ENCODE results near the gene TUBGCP2. TPM values are rescaled to one million over a fixed set of nuclear protein-coding genes. Genes with fewer than 3 reads are reported as not detected.

TUBGCP2 gene
- total RNA-seq, 4 donors from 2014 or later = 37.5 to 68.3 (median 47.6) TPM

DNA sequence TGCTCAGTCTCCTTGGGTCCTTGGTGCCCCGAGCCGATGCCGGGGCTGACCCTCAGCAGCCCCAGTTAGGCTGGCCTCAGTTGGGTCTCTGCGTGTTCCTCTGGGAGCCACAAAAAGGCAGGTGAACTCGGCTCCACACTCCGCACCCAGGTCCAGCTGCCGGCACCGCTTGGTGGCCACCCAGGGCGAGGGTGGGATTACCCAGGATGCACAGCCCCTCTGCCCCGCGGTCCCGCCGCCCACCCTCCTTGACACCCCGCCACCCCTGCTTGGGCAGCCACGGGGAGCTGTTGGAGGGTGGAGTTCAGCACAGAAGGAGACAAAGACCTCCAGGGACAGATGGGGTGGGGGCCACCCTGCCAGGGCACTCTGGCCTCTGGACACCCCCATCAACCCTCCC is 53.3 kb downstream of the TUBGCP2 start:
- in situ Hi-C loops (cut with MboI; ENCODE audit: low pct_ligation_motif_present in 1 of 4, low pct_unique_long_range_greater_than_20kb in 1 of 4, low sequenced_read_pairs in 3 of 4) = no loop called here

DNA sequence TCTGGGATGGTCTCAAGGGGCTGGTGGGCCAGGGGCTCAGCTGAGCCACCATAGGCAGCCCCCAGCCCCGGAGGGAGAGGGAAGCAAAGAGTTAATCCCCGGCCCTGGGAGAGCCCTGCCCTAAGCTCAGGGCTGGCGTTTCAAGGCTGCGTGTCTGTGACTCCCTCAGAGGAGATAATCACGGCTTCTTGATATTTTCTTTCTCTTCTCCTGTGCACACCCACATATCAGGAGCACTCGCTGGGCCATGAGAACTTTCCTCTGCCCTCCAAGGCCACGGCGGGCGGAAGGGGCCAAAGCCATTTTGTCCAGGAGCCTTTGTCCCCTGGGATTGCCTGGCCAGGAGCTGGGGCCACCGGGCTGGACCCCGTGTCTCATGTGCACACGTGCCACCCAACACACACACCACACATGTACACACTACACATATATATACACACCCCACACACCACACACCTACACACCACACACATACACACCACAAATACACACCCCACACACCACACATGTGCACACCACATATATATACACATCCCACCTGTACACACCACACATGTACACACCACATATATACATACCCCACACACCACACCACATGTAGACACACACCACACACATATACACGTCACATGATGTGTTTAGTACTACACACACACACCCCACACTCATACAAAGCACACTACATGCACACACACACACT is 54.1 kb downstream of the TUBGCP2 start:
- Histone ChIP-seq H3K27ac (no peak overlapping the region), H3K36me3 (no peaks in the 10 kb centered on the region), H3K27me3 (peaks cover 4% of the 10 kb centered on the region), H3K9me3 (no peaks in the 10 kb centered on the region), H3K4me1 (peaks cover 18 to 25% (median 22%) of the 10 kb centered on the region in 4 donors), H3K4me3 (no peak overlapping the region)
- in situ Hi-C loops (cut with MboI; ENCODE audit: low pct_ligation_motif_present in 1 of 4, low pct_unique_long_range_greater_than_20kb in 1 of 4, low sequenced_read_pairs in 3 of 4) (no loop called here), intact Hi-C loops (cut with DNase I; ENCODE audit: low total_unique reads) (no loop called here)
- WGBS, 2 donors (ENCODE audit: low coverage in 1 of 2) = 63 to 67% methylated on average over 1 to 13 of the region's 13 CpGs
- no peak for DNase-seq
- no peak for TF ChIP-seq POLR2A (IDR thresholded peaks at IDR 0.05)
- TF ChIP-seq, protein P1, sequence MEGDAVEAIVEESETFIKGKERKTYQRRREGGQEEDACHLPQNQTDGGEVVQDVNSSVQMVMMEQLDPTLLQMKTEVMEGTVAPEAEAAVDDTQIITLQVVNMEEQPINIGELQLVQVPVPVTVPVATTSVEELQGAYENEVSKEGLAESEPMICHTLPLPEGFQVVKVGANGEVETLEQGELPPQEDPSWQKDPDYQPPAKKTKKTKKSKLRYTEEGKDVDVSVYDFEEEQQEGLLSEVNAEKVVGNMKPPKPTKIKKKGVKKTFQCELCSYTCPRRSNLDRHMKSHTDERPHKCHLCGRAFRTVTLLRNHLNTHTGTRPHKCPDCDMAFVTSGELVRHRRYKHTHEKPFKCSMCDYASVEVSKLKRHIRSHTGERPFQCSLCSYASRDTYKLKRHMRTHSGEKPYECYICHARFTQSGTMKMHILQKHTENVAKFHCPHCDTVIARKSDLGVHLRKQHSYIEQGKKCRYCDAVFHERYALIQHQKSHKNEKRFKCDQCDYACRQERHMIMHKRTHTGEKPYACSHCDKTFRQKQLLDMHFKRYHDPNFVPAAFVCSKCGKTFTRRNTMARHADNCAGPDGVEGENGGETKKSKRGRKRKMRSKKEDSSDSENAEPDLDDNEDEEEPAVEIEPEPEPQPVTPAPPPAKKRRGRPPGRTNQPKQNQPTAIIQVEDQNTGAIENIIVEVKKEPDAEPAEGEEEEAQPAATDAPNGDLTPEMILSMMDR (IDR thresholded peaks at IDR 0.05) = no peak
- TF ChIP-seq EP300 (IDR thresholded peaks at IDR 0.05; ENCODE audit: low read depth) = no peak
- TF ChIP-seq POLR2AphosphoS5 (IDR thresholded peaks at IDR 0.05) = no peak

More for the DNA sequence above, 53.3 kb downstream of the TUBGCP2 start:
- H3K4me1 ChIP-seq = peaks cover 18 to 27% (median 23%) of the 10 kb centered on the region in 4 donors
- H3K27me3 ChIP-seq = no peaks in the 10 kb centered on the region
- intact Hi-C loops (cut with DNase I; ENCODE audit: low total_unique reads) = no loop called here
- H3K36me3 ChIP-seq = no peaks in the 10 kb centered on the region
- no peak overlapping the region for H3K27ac ChIP-seq
- no peak for DNase-seq
- no peak for TF ChIP-seq POLR2AphosphoS5 (IDR thresholded peaks at IDR 0.05)
- no peak for TF ChIP-seq POLR2A (IDR thresholded peaks at IDR 0.05)
- TF ChIP-seq EP300 (IDR thresholded peaks at IDR 0.05; ENCODE audit: low read depth) = no peak
- TF ChIP-seq, protein P1 (IDR thresholded peaks at IDR 0.05) = no peak
- H3K9me3 ChIP-seq = no peaks in the 10 kb centered on the region
- WGBS, 2 donors (ENCODE audit: low coverage in 1 of 2) = 89% methylated on average over 15 of the region's 15 CpGs; no CpG with 5 or more reads in 1 of the 2 donors
- no peak overlapping the region for H3K4me3 ChIP-seq

DNA sequence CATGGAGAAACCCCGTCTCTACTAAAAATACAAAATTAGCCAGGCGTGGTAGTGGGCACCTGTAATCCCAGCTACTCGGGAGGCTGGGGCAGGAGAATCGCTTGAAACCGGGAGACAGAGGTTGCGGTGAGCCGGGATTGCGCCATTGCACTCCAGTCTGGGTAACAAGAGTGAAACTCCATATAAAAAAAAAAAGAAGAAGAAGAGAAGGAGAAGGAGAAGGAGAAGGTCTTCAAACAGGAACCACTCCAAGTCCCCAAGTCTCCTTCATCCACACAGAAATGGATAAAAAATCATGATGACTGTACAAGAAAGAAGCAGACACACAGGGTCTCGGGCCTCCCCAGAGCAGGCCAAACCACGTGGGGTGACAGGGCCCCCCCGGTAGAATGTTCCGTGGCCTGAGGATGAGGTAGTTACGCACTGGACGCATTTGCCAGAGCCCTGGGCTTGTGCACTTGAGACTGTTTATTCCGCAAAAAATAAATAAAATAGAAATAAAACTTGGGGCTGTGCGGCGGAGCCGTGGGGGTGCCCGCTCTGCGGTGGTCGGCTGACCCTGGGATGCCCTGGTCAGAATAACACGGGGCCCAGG is 55.2 kb downstream of the TUBGCP2 start:
- peaks cover 13 to 15% (median 14%) of the 10 kb centered on the region in 4 donors for H3K4me1 ChIP-seq
- H3K27ac ChIP-seq = no peak overlapping the region
- H3K9me3 ChIP-seq = no peaks in the 10 kb centered on the region
- no peak for TF ChIP-seq POLR2A (IDR thresholded peaks at IDR 0.05)
- TF ChIP-seq EP300 (IDR thresholded peaks at IDR 0.05; ENCODE audit: low read depth) = no peak
- TF ChIP-seq, protein P1 (IDR thresholded peaks at IDR 0.05) = no peak
- TF ChIP-seq POLR2AphosphoS5 (IDR thresholded peaks at IDR 0.05) = no peak
- intact Hi-C loops (cut with DNase I; ENCODE audit: low total_unique reads) (no loop called here), in situ Hi-C loops (cut with MboI; ENCODE audit: low pct_ligation_motif_present in 1 of 4, low pct_unique_long_range_greater_than_20kb in 1 of 4, low sequenced_read_pairs in 3 of 4) (no loop called here)
- 75 to 81% methylated on average over 12 to 22 of the region's 22 CpGs for WGBS, 2 donors (ENCODE audit: low coverage in 1 of 2)
- H3K4me3 ChIP-seq = no peak overlapping the region
- no peak for DNase-seq
- H3K27me3 ChIP-seq = peaks cover 14% of the 10 kb centered on the region
- H3K36me3 ChIP-seq = no peaks in the 10 kb centered on the region

DNA sequence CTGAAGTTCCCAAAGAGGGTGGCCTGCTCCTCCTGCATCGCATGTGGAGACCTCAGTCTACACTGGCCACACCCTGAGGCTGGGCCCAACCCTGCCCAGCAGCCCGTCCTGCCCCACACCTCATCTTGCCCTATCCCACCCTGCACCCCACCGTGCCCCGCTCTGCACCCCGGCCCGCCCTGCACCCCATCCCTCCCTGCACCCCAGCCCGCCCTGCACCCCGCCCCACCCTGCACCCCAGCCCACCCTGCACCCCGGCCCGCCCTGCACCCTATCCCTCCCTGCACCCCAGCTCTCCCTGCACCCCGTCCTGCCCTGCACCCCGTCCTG is 56.5 kb downstream of the TUBGCP2 start:
- 57% methylated on average over 6 of the region's 12 CpGs; no CpG with 5 or more reads in 1 of the 2 donors for WGBS, 2 donors (ENCODE audit: low coverage in 1 of 2)
- no peak for TF ChIP-seq EP300 (IDR thresholded peaks at IDR 0.05; ENCODE audit: low read depth)
- TF ChIP-seq, protein P1 (IDR thresholded peaks at IDR 0.05) = no peak
- TF ChIP-seq POLR2AphosphoS5 (IDR thresholded peaks at IDR 0.05) = no peak
- no peak for TF ChIP-seq POLR2A (IDR thresholded peaks at IDR 0.05)
- DNase-seq = no peak
- H3K27me3 ChIP-seq = peaks cover 27% of the 10 kb centered on the region
- peaks cover 1 to 2% (median 2%) of the 10 kb centered on the region in 4 donors for H3K4me1 ChIP-seq
- in situ Hi-C loops (cut with MboI; ENCODE audit: low pct_ligation_motif_present in 1 of 4, low pct_unique_long_range_greater_than_20kb in 1 of 4, low sequenced_read_pairs in 3 of 4) (no loop called here), intact Hi-C loops (cut with DNase I; ENCODE audit: low total_unique reads) (no loop called here)
- no peak overlapping the region for H3K4me3 ChIP-seq
- no peaks in the 10 kb centered on the region for H3K9me3 ChIP-seq
- H3K36me3 ChIP-seq = no peaks in the 10 kb centered on the region
- no peak overlapping the region for H3K27ac ChIP-seq
